ENCODE data around the gene GOSR1.
"Not testable (repeated sequence)": the region's sequence is repeated elsewhere in the genome, so short reads cannot be mapped to it uniquely, and the experiment has no call there.

Gene GOSR1

GRCh38 chr17:30505868-30506417, 28.7 kb downstream of the GOSR1 start:
- no peak for DNase-seq (ENCODE audit: low read depth, low spot score)

GRCh38 chr17:30506481-30506880, 29.3 kb downstream of the GOSR1 start:
- DNase-seq (ENCODE audit: low read depth, low spot score) = peak; percentile 11

GRCh38 chr17:30513346-30513745, 36.1 kb downstream of the GOSR1 start:
- no peak for DNase-seq (ENCODE audit: low read depth, low spot score)

GRCh38 chr17:30514895-30515596, 37.8 kb downstream of the GOSR1 start:
- no peak for DNase-seq (ENCODE audit: low read depth, low spot score)

- no peak for DNase-seq (ENCODE audit: low read depth, low spot score)
Measured at GRCh38 chr17:30517786-30518185, 40.6 kb downstream of the GOSR1 start.

- DNase-seq (ENCODE audit: low read depth, low spot score) = no peak
Measured at GRCh38 chr17:30519166-30519565, 42.0 kb downstream of the GOSR1 start.

GRCh38 chr17:30519707-30520106, 42.5 kb downstream of the GOSR1 start:
- no peak for DNase-seq (ENCODE audit: low read depth, low spot score)

GRCh38 chr17:30520436-30520835, 43.2 kb downstream of the GOSR1 start:
- DNase-seq (ENCODE audit: low read depth, low spot score) = no peak

- DNase-seq (ENCODE audit: low read depth, low spot score) = no peak
Measured at GRCh38 chr17:30520882-30521281, 43.7 kb downstream of the GOSR1 start.

- no peak for DNase-seq (ENCODE audit: low read depth, low spot score)
Measured at GRCh38 chr17:30521766-30522165, 44.6 kb downstream of the GOSR1 start.

- not testable (repeated sequence) for DNase-seq (ENCODE audit: low read depth, low spot score)
Measured at GRCh38 chr17:30523236-30523635, 46.0 kb downstream of the GOSR1 start.

- DNase-seq (ENCODE audit: low read depth, low spot score) = no peak
Measured at GRCh38 chr17:30524847-30525246, 47.6 kb downstream of the GOSR1 start.

- DNase-seq (ENCODE audit: low read depth, low spot score) = no peak
Measured at GRCh38 chr17:30526401-30526800, 49.2 kb downstream of the GOSR1 start.

- DNase-seq (ENCODE audit: low read depth, low spot score) = not testable (repeated sequence)
Measured at GRCh38 chr17:30528701-30529100, 51.5 kb downstream of the GOSR1 start.

GRCh38 chr17:30530346-30531025, 53.3 kb downstream of the GOSR1 start:
- no peak for DNase-seq (ENCODE audit: low read depth, low spot score)

- no peak for DNase-seq (ENCODE audit: low read depth, low spot score)
Measured at GRCh38 chr17:30532871-30533270, 55.7 kb downstream of the GOSR1 start.

GRCh38 chr17:30534298-30534697, 57.1 kb downstream of the GOSR1 start:
- DNase-seq (ENCODE audit: low read depth, low spot score) = no peak

- no peak for DNase-seq (ENCODE audit: low read depth, low spot score)
Measured at GRCh38 chr17:30534938-30535921, 58.0 kb downstream of the GOSR1 start.

- not testable (repeated sequence) for DNase-seq (ENCODE audit: low read depth, low spot score)
Measured at GRCh38 chr17:30536846-30537245, 59.6 kb downstream of the GOSR1 start.

GRCh38 chr17:30537667-30538066, 60.5 kb downstream of the GOSR1 start:
- not testable (repeated sequence) for DNase-seq (ENCODE audit: low read depth, low spot score)

- DNase-seq (ENCODE audit: low read depth, low spot score) = no peak
Measured at GRCh38 chr17:30541802-30542201, 64.6 kb downstream of the GOSR1 start.

GRCh38 chr17:30543456-30543855, 66.2 kb downstream of the GOSR1 start:
- no peak for DNase-seq (ENCODE audit: low read depth, low spot score)

All from ELF-1 (cell line).